GM12874 (cell line): Measurements from ENCODE around the gene TFEB.

Source experiments
- CTCF ChIP-seq: IDR thresholded peaks from 2 replicates; pipeline ENCODE4 v1.5.1; 2011; ENCODE audit warnings: low read depth, mild to moderate bottlenecking, control low read depth, low read length, moderate library complexity; ENCODE audit not compliant: insufficient read depth

The TFEB gene

GRCh38 chr6:41759106-41759904 lies 23.9 kb upstream of the TFEB start:
- TF ChIP-seq CTCF: no peak

- no peak for TF ChIP-seq CTCF
Observed at GRCh38 chr6:41758641-41759035, 23.2 kb upstream of the TFEB start.

- no peak for TF ChIP-seq CTCF
Observed at GRCh38 chr6:41757931-41758640, 22.7 kb upstream of the TFEB start.

GRCh38 chr6:41757271-41757670 lies 21.9 kb upstream of the TFEB start:
- TF ChIP-seq CTCF: no peak

- no peak for TF ChIP-seq CTCF
Observed at GRCh38 chr6:41756354-41756753, 20.9 kb upstream of the TFEB start.

GRCh38 chr6:41755895-41756294 lies 20.5 kb upstream of the TFEB start:
- no peak for TF ChIP-seq CTCF

- TF ChIP-seq CTCF: no peak
Observed at GRCh38 chr6:41750374-41750773, 15.0 kb upstream of the TFEB start.
